NCI-H345 treated with DMSO at 0.1 percent for 48 hours (cell line): Measurements from ENCODE around the gene MAPT.

Experiments
- DNase-seq: peaks from one replicate; lab custom pipeline; 2025; ENCODE audit not compliant: unreplicated experiment; lab: John Stamatoyannopoulos, UW

Gene MAPT

DNA sequence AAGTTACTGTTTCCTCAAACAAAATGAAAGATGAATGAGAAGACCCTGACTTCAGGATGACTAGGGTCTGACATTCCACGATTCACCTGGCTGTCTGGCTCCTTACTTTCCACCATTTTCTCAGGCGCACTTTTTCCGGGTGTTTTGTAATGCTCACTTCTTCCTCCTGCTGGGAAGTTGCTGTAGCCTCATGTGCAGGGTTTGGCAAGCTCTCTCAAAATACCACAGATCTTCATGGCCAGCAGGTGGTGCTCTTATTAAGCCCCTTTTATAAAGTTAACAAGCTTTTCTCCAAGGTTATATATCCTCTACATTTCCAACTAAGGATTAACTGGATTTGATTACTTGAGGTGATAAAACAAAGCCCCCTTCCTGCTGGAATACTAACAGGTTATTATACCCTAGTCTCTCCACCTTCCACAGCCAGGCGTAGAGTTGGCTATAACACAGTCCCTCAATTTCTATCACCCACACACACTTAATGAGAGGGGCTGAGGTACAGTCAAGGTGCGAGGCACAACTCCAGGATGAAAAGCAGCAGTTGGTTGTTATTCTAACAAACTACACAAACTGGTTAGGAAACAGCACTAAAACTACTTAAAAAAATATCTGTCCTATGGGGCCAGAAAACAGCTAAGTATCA, 150.1 kb downstream of the MAPT start:
- DNase-seq, result peak; percentile 39

DNA sequence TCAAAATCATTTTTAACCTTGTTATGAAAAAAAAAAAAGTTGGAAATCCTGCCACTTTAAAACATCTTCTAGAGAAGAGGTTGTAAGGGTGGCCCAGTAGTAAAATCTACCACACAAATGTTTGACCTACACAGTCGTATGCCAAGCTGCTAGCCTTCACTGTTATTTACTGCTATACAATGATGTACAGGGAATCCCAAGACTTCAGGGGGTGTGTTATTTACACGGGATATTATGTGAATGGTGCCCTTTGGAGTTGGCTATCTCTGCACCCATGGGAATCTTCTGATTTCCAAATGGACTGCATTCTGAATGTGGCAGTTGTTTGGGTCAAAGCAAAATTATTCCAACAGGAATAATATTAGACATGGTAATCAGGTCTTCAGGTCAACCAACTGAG, 150.6 kb downstream of the MAPT start:
- DNase-seq, result no peak

DNA sequence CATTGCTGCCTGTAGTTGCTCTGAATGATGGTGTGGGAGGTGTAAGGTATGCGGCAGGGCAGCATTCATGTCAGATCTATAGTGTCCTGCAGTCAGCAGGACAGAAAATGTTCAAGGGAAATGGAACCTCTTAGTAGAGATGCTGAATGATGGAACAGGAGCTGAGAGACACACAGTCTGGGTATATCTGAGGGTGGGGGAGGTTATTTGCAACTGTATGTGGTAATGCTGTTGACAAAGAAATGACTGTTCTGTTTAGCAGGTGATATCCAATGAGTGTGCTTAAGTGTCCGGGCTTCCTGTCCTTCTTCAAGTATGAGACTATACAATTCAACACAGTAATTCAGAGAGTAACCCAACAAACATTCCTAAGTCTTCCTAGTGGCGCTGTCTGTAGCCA, 151.3 kb downstream of the MAPT start:
- no peak for DNase-seq

- no peak for DNase-seq
Measured at GRCh38 chr17:46046957-46047356, 152.6 kb downstream of the MAPT start.

DNA sequence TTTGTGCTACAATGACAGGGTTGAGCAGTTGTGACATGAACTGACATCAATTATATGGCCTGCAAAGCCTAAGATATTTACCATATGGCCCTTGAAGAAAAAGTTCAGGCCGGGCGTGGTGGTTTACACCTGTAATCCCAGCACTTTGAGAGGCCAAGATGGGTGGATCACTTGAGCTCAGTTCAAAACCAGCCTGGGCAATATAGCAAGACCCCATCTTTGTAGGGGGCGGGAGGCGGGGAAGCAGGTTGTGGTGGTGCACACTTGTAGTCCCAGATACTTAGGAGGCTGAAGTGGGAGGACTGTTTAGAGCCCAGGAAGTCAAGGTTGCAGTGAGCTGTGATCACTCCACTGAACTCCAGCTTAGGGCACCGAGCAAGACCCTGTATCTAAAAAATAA, 153.0 kb downstream of the MAPT start:
- DNase-seq, result no peak

- DNase-seq, result no peak
Measured at GRCh38 chr17:46047856-46048255, 153.5 kb downstream of the MAPT start.

GRCh38 chr17:46049656-46050055, 155.3 kb downstream of the MAPT start:
- no peak for DNase-seq

DNA sequence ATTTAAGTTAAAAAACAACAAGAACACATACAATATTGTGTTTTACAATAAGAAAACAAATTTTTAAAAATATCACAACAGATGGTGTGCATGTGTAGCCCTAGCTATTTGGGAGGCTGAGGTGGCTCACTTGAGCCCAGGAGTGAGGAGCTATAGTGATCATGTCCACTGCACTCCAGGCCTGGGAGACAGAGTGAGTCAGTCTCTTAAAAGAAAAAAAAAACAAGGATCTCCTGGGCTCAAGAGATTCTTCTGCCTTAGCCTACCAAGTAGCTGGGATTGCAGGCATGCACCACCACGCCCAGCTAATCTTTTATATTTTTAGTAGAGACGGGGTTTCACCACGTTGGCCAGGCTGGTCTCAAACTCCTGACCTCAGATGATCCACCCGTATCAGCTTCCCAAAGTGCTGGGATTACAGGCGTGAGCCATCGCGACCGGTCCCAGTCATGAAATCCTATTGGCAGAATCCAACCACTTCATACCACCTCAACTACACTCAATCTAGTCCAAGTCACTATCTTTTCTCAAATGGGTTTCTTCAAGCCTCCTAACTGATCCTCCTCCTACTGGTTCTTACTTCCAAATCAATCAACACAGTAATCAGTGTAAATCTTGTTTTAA, 159.7 kb downstream of the MAPT start:
- DNase-seq, result no peak

- no peak for DNase-seq
Measured at GRCh38 chr17:46056800-46057304, 162.5 kb downstream of the MAPT start.

DNA sequence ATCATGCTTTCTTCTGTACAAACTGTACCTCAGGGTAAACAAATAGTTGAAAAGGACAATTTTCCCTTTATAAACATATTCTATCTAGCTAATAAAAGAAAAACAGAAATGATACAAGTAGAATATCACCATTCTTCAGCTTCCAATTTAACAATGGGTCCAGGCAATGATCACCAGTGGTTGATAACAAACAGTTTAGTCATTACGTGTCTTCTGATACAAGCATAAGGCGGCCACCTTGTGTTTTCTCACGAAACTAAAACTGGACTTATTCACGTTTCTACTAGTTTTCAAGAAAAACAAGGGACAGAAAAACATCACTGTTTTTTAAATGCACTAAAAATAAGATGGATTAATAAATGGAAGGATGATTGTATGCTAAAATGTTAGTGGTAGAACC, 163.0 kb downstream of the MAPT start:
- DNase-seq, result no peak

DNA sequence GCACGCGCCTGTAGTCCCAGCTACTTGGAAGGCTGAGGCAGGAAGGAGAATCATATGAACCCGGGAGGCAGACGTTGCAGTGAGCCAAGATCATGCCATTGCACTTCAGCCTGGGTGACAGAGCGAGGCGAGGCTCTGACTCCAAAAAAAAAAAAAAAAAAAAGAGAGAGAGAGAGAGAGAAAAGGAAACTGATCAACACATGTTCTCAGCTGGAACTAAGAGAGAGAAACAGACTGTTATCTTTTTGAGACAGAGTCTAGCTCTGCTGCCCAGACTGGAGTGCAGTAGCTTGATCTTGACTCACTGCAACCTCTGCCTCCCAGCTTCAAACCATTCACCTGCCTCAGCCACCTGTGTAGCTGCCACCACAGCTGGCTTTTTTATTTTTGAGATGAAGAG, 165.1 kb downstream of the MAPT start:
- DNase-seq, result no peak

GRCh38 chr17:46060461-46060860, 166.1 kb downstream of the MAPT start:
- no peak for DNase-seq

GRCh38 chr17:46061435-46061834, 167.1 kb downstream of the MAPT start:
- DNase-seq, result no peak

DNA sequence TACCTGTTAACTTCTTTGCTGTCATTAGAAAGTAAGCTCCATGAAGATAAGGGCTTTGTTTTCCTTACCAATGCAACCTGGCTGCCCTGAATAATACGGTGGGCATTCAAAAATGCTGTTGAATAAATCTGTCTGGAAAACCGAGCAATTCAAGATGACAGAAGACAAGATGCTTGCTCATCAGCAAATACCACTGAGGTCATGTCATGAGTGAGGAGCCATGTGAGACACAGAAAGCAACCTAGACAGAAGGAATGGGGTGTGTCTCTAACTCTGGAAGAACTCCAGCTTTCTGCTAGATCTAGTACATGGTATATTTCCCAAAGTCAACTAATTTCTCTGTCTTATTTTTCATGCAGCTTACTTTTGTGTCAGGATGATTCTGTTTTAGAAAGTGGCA, 168.9 kb downstream of the MAPT start:
- no peak for DNase-seq

DNA sequence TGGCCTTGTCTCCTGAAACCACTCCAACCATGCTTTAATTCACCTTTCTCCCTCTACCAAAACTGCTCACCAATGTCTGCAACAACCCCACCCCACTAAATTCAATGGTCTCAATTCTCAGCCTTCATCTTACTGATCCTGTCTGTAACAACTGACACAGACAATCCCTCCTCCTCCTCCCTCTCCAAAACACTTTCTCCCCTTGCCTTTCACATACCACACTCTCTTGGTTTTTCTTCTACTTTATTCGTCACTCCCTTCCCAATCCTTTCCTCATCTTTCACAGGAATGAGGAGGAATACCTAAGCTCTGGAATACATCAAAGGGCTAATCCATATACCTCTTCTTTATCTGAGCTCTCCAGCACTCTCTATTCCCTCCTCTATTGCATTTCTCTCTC, 170.1 kb downstream of the MAPT start:
- no peak for DNase-seq

- DNase-seq, result no peak
Measured at GRCh38 chr17:46071796-46072195, 177.4 kb downstream of the MAPT start.

GRCh38 chr17:46072998-46073397, 178.6 kb downstream of the MAPT start:
- DNase-seq, result no peak

- DNase-seq, result no peak
Measured at GRCh38 chr17:46074540-46074939, 180.2 kb downstream of the MAPT start.
